ENCODE measurements around the gene SLC39A11.

Gene SLC39A11

GRCh38 chr17:72615627-72615991, 476.9 kb downstream of the SLC39A11 start:
- DNase-seq (ENCODE audit: low spot score) = no peak

GRCh38 chr17:72614871-72615626, 477.4 kb downstream of the SLC39A11 start:
- peak; percentile 91 for DNase-seq (ENCODE audit: low spot score)

- peak; percentile 77 for DNase-seq (ENCODE audit: low spot score)
These were observed 478.0 kb downstream of the SLC39A11 start for GRCh38 chr17:72614476-72614870.

- no peak for DNase-seq (ENCODE audit: low spot score)
These were observed 478.6 kb downstream of the SLC39A11 start for GRCh38 chr17:72613806-72614292.

GRCh38 chr17:72613396-72613795, 479.1 kb downstream of the SLC39A11 start:
- DNase-seq (ENCODE audit: low spot score) = no peak

GRCh38 chr17:72611172-72611571, 481.3 kb downstream of the SLC39A11 start:
- DNase-seq (ENCODE audit: low spot score) = no peak

- peak; percentile 81 for DNase-seq (ENCODE audit: low spot score)
These were observed 483.0 kb downstream of the SLC39A11 start for GRCh38 chr17:72609501-72609900.

GRCh38 chr17:72608436-72608835, 484.1 kb downstream of the SLC39A11 start:
- DNase-seq (ENCODE audit: low spot score) = no peak

- no peak for DNase-seq (ENCODE audit: low spot score)
These were observed 485.8 kb downstream of the SLC39A11 start for GRCh38 chr17:72606656-72607055.

- DNase-seq (ENCODE audit: low spot score) = no peak
These were observed 486.9 kb downstream of the SLC39A11 start for GRCh38 chr17:72605543-72605942.

- no peak for DNase-seq (ENCODE audit: low spot score)
These were observed 488.0 kb downstream of the SLC39A11 start for GRCh38 chr17:72604518-72604917.

GRCh38 chr17:72603420-72604242, 488.9 kb downstream of the SLC39A11 start:
- DNase-seq (ENCODE audit: low spot score) = no peak

- DNase-seq (ENCODE audit: low spot score) = peak; percentile 72
These were observed 489.7 kb downstream of the SLC39A11 start for GRCh38 chr17:72602517-72603419.

GRCh38 chr17:72600934-72601333, 491.6 kb downstream of the SLC39A11 start:
- no peak for DNase-seq (ENCODE audit: low spot score)

GRCh38 chr17:72599891-72600290, 492.6 kb downstream of the SLC39A11 start:
- no peak for DNase-seq (ENCODE audit: low spot score)

GRCh38 chr17:72598695-72599094, 493.8 kb downstream of the SLC39A11 start:
- no peak for DNase-seq (ENCODE audit: low spot score)

GRCh38 chr17:72597354-72598087, 495.0 kb downstream of the SLC39A11 start:
- DNase-seq (ENCODE audit: low spot score) = no peak
